GM03348 (cell line): ENCODE results near the gene CSPG4.

ENCODE experiments used
- DNase-seq: peaks from one replicate; pipeline ENCODE4 v3.0.0; 2012; ENCODE audit warnings: low spot score

The CSPG4 gene

DNA sequence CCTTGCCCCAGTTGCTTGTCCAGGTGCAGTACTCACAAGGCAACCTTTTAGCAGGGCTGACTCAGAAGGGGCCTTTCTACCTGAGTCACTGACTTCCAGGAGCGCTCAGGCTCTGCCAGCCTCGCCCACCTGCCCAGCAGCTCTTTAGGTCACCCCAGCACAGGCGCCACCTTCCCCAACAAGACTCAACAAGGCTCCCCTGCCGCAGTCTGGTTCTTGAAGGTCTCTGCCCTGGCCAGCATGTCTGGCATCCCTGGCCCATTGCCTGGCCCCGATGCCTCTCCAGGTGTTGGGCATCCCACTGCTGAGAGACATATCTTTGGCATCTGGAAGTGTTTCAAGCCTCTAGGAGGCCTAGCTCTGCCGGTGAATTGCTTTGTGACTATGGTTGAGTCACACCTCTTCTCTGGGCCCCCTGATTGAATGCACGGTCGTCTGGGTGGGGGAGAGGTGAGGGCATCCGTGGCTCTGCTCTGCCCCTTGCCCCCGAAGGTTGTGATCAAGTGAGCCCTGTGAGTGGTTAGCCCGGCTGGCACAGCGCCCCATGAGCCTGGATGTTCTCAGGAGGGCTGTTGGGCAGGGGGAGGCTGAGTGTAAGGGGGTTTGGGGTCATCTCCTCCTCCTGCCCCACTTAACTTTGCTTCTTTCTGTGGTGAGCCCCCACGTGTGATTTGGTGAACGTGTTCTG lies 43.3 kb downstream of the CSPG4 start:
- DNase-seq = no peak

DNA sequence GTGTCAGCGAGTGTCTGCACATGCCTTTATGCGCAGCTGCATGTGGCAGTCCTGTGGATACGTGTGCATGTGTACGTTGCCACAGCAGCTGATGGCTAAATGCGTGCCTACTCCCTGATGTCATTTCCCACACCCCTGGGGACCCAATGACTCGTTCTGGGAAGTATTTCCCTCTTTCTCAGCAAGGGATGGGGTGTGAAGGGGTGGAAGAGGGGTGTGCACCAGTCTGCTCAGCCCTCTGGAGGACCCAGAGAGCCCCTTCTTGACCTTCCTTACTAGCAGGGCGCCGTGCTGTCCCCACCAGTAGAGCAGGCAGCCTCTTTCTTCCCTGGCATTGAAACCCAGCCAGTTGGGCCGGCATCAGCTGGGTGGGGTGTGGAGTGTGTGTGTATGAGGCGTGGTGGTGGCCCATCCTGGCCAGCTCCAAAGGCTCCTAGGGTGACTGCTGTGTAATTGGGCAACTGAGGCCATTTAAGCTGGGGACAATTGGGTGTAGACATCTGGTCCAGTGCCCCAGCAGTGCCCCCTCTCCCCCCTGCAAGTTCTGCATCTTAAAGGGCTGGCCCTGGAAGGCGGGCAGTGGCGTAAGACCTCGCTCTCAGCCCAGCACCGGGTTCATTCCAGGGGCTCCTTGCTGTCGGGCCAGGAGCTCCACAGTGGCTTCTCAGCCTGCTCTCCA lies 45.7 kb downstream of the CSPG4 start:
- peak; percentile 94 for DNase-seq

DNA sequence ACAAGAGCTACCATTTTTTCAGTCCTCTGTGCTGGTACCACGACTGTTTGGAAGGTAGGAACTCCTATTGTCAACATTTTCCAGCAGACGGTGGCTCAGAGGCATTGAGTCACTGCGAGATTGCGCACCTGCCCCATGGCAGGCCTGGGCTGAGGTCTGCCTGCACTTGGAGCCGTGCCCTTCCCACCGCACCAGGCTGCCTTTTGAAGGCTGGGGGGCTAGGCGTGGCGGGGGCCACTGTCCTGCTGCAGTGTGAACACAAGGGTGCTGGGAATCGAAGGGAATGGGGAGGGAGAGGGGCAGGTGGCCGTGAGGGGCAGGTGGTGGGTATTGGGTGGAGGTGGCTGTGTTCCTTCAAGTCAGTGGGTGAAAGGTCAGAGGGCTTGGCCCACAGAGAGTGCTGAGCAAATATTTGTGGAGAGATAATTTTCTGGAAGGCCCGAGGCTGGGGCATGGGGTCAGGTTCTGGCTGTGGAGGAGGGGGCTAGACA lies 48.7 kb downstream of the CSPG4 start:
- DNase-seq = no peak

DNA sequence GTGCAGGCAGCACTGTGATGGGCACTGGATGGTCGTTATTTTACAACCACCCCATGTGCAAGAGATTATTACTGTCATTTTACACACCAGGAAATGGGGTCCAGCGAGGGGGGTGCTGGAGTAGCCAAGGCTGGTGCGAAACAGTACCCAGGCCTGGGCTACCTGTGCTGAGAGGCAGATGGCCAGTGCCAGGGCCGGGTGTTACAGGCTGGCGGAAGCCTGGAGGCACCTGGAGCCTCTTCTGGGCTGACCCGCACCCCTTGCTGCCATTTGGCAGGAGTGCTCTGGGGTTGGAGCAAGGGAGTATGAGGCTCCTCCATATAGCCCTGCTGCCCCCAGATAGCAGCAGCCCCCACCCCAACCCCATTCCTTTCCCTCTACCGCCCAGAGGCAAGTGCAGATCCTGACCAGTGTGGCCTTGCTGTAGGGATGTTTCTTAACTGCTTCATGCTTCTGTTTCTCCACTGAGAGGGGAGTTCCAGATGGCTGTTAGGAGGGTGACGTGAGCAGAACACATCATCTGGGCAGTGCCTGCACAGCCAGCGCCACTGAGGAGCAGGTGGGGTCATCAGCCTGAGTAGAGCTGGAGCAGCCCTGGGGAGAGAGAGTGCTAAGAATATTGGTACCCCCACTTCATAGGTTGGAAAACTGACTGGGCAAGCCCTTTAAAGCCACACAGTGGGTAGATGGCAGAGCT lies 49.7 kb downstream of the CSPG4 start:
- DNase-seq = no peak

DNA sequence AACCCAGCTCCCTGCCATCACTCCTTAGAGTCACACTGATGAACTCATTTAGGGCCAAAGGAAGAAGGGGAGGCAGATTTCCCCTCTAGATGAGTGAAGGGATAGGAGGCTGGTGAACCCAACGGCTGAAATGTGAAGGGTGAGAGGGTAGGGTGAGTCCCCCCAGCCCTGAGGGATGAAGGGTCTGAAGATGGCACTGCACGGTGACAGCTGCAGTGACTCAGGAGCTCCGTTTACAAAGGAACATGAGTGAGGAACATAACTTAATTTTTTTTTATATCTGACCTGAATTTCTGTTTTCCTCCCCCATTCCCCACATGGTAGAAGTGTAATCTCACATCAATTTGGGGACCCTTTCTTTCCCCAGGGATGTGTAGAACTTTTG lies 50.9 kb downstream of the CSPG4 start:
- no peak for DNase-seq

DNA sequence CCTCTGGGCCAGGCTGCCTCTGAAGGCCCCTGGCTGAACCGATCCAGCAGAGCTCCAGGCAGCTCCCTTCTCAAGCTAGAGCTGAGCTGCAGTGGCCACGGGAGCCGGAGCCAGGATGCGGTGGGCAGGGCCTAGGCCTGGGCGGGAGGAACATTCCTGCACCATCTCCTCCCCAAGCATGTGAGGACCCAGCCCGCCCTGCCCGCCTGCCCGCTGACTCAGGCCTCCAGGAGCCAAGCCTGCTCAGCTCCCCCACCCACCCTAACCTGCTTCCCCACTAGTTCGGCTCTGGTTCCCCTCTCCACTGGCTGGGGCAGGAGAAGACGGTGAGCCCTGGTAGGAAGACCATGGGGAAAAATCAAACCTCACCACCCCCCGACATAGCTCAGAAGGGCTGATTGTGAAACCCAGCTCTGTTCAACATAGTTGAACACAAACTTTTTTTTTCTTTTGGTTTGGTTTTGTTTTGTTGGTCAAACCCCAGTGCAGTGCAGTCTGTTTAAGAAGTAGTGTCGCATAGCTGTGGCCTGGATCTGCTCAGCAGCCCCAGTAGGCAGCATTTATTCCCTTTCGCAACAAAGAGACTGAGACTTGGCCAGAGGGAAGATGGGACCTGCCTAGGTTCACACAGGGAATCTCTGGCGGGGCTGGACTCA lies 51.4 kb downstream of the CSPG4 start:
- DNase-seq = peak; percentile 96

DNA sequence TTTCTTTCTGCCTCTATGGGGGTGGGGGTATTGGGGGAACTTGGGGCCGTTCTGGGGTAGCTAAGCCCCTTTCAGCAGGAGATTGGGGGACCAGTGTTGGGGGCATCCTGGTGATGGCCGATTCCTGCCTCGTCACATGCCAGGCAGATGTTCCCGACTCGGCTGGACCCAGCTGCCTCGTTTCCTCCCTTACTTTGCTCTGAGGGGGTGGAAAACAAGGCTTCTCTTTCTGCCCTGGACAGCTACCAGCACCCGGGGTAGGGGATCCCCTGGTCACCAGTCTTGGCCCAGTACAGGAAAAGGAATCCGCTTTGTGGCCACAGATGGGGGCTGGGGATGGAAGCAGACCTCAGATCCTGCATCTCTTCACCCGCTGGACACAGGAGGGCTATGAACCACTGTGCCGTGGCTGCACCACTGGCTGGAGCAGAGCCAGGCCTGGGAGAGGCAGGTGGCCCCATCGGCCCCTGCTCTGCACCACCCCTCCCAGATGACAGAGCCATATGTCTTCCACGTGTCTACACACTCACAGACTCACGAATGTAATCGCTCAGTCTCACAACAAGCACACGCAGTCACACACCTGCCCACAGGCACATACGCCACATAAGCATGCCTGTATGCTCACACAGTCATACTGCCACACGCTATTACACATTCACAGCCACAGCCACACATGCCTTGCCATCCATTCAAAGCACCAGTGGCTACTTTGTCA lies 52.6 kb downstream of the CSPG4 start:
- no peak for DNase-seq

DNA sequence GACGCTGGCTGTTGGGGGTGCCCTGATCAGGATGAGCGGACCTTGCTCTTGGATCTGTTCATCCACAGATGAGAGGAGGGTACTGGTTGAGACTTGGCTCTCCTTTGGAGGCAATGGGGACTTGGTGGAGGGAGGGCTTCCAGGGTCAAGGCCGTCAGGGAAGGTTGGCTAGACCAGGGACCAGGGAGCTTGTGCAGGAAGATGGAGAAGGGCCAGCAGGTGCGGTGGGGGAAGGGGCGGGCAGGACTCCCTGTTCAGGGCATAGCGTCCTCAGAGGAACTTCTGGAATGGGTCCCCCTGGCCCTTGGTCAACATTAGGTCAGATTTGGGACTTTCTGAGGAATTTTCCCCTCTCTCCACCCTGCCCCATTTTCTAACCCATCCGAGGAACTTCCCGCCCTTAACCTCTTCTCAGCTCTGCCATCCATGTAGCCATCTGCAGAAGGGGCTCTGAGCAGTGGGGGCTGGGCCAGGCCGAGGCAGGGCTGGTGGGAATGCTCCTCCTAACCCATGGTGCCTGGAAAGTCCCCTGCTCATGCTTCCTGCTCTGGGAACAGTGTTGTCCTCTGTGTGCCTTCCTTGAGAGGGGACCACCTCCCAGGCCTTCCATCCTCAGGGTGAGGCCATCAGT lies 53.4 kb downstream of the CSPG4 start:
- DNase-seq = no peak

DNA sequence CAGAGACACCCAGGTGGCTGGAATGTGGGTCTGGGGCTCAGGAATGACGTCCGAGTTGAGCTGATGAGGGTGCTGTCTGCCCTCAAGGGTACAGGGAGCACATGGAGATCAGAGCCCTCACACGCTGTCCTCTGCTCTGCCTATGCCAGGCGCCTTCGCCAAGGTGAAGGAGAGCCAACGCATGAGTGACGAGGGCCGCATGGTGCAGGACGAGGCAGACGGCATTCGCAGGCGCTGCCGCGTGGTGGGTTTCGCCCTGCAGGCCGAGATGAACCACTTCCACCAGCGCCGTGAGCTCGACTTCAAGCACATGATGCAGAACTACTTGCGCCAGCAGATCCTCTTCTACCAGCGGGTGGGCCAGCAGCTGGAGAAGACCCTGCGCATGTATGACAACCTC lies 55.8 kb downstream of the CSPG4 start:
- no peak for DNase-seq

DNA sequence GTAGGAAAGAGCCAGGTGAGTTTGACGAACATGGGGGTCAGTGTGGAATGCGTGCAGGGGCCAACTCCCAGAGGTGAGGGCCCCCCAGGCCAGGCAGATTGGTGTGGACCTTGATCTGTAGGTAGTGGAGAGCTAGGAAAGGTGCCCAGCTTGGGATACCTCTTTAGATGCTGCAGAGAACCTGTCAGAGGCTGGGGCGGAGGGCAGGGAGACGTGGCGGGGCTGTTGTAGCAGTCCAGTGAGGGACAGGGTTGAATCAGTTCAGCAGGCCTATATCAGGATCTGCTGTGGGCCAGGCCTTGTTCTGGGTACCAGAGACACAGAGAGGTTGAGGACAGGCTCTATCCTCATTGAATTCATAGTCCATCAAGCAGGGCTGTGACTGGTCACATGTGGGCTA lies 56.3 kb downstream of the CSPG4 start:
- DNase-seq = no peak

DNA sequence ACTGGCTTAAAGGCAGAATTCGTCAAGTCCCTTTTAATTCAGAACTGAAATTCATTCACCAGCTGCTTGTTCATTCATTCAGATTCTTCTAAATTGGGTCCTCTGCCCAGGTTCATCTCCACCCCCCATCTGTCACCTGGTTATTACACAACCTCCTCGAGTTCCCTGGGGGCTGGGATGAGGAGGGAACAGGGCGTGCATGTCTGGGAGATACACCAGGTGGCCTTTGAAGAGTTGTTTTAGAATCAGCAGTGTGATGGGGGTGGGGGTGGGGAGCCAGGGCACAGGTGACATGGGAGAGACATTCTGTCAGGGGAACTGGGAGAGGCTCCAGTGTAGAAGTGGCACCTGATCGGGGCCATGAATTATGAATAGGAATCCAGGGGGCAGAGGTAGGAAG lies 56.7 kb downstream of the CSPG4 start:
- no peak for DNase-seq

DNA sequence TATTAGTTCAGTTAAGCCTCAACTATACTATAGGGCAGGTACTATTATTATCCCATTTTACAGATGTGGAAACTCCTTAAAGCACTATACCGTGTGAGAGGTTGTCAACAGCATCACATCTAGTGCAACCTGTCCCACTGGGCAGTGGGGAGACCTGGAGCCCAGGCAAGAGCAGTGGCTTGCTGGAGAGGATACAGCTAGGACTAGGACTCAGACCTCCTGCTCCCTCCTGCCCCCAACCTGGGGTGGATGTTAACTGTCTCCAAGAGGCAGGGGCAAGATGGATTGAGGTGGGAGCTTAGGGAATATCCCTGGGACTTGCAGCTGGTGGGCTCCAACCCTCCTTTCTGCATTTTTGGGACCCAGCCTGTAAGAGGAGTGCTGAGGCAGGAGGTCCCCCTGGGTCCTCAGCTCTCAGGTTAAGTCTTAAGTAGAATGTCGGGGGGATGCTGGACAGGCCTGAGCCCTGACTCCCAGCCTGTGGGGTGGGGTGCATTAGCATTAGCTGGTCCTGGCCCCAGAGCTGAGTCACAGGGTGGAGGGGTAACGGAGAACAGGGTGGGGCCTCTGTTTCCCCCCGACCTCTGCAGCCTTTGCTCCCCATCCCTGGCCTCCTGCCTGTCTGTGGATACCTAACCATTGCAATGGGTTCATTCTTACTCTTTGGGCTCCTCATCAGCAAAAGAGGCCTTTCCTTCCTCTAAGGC lies 58.3 kb downstream of the CSPG4 start:
- DNase-seq = no peak

DNA sequence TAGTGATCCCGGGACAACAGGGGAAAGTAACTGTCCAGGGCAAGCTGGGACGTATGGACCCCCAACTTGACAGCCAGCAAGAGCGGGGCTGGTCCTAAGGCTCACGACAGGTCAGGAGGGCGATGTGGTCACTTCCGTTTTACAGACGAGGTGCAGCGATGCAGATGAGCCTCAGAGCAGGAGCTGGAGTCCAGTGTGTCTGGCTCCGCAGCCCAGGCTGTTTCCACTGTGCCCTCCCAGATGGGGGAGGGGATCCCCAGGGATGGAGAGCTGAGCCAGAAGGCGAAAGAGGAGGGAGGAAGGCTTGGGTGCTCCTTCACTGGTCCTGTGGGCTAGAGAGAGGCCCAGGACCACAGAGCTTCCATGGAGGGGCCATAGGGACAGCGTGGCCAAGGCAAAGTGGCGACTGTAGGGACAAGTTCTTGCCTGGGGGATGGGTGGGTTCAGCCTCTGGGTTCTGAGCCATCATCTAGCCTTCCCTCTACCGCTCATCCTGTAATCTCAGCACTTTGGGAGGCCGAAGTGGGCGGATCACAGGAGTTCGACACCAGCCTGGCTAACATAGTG lies 59.2 kb downstream of the CSPG4 start:
- no peak for DNase-seq

DNA sequence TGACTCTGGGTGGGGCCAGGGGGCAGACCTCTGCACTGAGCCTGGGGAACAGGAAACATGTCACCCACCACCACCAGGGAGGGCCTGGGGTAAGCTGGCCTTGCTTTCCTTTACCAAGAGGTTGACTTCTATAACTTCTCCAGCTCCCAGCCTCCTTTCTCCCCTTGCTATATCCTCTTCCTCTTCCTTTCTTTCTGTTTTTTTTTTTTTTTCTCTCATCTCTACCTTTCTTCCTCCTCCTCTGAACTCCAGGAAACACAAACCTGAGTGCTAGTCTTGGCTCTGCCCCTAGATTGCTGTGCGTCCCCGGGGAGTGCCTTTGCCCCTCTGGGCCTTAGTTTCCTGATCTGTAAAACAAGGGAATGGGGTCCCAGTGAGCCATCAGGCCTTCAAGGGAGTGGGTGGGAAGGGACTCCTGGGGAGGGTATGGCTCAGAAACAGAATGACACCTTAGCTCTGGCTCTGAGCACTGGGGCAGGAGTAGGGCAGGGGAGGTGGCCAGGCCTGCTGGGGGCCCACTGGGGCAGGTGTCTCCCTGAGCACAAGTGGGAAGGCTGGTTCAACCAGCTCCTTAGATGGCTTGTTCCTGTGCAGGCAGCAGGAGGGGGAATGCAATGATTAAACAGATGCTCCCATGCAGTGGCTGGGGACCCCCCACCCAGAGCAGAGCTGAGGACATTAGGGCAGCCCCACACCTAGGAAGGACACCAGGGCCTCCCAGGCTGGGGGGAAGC lies 60.7 kb downstream of the CSPG4 start:
- no peak for DNase-seq

DNA sequence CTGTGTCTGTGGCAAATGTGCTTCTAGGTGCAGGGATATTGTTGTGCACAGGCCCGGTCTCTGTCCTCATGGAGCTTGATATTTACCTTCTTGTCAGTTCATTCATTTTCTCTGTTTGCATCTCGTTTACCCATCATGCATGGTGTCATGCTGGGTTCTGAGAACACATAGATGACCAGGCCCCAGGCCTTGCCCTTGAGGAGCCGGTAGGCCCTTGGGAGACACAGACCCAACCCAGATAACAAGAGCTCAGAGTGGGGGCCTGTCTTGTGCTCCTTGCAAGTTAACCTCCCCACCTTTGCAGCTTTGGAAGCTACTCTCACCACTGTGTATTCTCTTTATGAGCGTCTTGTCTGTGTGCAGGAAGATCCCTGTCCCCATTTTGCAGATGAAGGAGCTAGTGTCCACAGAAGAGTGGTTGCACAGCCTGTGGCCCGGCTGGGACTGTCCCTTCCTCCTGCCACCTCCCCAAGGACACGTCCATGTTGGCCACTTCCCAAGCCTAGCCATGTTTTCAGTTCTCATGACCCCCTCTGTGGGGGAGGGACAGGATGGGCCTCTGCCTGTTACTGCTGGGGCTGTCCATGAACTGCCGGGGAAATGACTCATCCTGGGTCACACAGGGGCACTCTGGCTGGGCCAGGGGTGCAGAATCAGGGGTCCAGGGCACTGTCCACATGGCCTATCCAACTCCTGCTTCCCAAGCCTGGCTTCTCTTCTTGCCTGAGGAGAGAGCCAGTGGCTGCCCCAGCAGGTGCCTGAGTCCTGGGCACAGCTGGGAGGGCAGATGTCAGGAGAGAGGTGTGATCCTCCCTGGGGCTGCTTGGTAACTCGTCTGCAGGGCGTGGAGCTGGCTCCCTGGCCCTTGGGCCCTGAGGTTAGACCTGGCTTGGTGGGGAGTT lies 61.5 kb downstream of the CSPG4 start:
- no peak for DNase-seq

DNA sequence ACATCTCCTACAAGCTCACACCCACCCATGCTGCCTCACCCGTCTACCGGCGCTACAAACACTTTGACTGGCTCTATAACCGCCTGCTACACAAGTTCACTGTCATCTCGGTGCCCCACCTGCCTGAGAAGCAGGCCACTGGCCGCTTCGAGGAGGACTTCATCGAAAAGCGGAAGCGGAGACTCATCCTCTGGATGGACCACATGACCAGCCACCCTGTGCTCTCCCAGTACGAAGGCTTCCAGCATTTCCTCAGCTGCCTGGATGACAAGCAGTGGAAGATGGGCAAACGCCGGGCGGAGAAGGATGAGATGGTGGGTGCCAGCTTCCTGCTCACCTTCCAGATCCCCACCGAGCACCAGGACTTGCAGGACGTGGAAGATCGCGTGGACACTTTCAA lies 62.8 kb downstream of the CSPG4 start:
- no peak for DNase-seq

DNA sequence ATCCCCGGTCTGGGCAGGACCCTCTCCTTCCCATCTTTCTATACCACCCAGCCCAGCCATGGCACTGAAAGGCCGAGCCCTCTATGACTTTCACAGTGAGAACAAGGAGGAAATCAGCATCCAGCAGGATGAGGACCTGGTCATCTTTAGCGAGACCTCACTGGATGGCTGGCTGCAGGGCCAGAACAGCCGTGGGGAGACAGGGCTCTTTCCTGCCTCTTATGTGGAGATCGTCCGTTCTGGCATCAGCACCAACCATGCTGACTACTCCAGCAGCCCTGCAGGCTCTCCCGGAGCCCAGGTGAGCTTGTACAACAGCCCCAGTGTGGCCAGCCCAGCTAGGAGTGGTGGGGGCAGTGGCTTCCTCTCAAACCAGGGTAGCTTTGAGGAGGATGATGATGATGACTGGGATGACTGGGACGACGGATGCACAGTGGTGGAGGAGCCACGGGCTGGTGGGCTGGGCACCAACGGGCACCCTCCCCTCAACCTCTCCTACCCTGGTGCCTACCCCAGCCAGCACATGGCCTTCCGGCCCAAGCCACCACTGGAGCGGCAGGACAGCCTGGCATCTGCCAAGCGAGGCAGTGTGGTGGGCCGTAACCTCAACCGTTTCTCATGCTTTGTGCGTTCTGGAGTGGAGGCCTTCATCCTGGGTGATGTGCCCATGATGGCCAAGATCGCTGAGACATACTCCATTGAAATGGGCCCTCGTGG lies 63.4 kb downstream of the CSPG4 start:
- DNase-seq = no peak
